HG02759 (cell line): ENCODE data around the gene WDR83.
"Not testable (repeated sequence)": the region's sequence is repeated elsewhere in the genome, so short reads cannot be mapped to it uniquely, and the experiment has no call there.

ENCODE experiments used
- ATAC-seq: cut with Tn5 transposase; IDR thresholded peaks from one replicate; pipeline ENCODE4 v1.9.1; 2021; ENCODE audit warnings: mild to moderate bottlenecking, moderate library complexity; ENCODE audit not compliant: unreplicated experiment

WDR83 gene, protein sequence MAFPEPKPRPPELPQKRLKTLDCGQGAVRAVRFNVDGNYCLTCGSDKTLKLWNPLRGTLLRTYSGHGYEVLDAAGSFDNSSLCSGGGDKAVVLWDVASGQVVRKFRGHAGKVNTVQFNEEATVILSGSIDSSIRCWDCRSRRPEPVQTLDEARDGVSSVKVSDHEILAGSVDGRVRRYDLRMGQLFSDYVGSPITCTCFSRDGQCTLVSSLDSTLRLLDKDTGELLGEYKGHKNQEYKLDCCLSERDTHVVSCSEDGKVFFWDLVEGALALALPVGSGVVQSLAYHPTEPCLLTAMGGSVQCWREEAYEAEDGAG

DNA sequence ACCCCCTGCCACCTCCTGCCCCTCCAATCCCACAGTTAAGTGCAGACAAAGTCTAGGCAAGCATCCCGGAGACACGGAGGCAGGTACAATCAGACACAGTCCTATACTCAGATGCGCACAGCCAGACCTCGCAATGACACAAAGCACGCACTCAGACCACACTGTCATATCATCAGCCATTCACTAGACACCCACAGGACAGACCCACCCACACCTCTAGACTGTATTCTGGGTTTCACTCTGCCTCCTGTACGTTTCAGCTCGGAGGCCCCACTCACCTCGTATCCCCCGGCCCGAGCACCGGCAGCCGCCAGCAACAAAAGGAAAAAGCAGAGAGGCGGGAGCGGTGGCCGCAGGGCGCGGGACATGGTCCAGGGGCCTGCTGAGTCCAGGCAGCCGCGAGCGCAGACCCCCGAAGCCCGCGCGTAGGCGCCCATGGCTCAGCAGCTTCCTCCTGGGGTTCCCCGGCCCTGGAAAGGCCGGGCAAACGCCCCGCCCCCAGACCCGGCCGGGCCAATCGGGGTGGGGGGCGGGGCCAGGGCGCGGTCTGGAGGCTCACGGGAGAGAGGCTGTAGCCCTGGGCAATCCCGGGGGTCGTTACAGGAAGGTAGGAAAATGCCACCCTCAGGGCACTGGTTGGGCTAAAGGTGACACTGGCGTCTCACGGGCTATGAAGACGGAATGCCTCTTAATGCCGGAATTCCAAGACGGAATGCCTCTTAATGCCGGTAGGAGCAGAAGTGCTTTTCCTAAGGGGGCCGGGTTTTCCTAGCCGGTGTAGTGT is at the start of gene WDR83, which contains the start of gene MAN2B1:
TSS of gene WDR83 (plus strand) at position 543 of the 784 bp plus-strand sequence. CDS start 2,984 bp downstream, outside the sequence.
TSS of gene MAN2B1 (minus strand) at position 478 of the 784 bp plus-strand sequence. CDS start at position 437, 41 bp downstream.
- ATAC-seq = peak; percentile 61

DNA sequence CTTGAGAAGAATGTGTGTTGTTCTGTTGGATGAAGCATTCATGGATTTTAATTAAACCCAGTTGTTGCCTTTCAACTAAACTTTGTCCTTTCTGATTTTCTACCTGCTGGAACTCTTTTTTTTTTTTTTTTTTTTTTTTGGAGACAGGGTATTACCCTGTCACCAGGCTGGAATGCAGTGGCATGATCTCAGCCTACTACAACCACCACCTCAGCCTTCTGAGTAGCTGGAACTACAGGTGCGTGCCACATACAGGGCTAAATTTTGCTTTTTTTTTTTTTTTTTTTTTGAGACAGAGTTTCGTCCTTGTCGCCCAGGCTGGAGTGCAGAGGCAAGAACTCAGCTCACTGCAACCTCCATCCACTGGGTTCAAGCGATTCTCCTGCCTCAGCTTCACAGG is 49.0 kb upstream of the WDR83 start:
- ATAC-seq = no peak

DNA sequence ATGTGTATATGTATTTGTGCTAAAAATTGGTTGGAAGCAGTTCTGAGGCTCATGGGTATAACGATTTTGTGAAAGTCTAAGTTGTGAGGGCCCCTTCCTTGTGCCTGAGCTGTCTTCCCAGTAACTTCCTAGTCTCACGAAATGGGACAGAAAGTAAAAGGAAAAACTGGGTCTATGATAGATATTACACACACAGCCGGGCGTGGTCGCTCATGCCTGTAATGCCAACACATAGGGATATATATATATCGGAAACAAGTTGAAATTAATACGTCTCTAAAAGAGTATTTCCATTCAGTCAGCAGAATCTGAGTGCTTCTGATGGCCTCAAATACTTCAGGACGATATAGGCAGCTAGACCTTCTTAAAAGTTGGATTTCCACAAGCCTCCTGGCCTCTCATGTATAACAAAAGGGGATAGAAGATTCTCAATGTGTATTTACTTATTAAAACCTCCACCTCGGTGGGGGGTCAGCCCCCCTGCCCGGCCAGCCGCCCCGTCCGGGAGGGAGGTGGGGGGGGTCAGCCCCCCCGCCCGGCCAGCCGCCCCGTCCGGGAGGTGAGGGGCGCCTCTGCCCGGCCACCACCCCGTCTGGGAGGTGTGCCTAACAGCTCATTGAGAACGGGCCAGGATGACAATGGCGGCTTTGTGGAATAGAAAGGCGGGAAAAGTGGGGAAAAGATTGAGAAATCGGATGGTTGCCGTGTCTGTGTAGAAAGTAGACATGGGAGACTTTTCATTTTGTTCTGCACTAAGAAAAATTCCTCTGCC is 45.2 kb upstream of the WDR83 start:
- not testable (repeated sequence) for ATAC-seq

DNA sequence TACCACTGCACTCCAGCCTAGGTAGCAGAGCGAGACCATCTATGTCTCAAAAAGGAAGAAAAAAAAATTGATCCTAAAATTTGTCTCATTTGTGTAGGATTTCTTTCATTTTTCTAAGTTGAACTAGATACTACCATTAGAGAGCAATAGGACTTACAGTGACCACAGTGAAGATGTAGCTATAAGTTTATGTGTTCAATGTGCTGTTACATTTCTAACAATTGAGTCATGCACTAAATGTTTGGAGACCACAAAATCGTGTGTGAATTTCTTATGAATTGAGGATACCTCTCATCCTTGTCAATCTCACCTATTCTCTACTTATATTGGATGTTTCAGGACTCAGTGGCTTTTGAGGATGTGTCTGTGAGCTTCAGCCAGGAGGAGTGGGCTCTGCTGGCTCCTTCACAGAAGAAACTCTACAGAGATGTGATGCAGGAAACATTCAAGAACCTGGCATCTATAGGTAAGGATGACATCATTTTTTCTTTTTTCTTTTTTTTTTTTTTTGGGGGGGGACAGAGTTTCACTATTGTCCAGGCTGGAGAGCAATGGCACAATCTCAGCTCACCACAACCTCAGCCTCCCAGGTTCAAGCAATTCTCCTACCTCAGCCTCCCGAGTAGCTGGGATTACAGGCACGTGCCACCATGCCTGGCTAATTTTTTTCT is 43.1 kb upstream of the WDR83 start:
- ATAC-seq = no peak

DNA sequence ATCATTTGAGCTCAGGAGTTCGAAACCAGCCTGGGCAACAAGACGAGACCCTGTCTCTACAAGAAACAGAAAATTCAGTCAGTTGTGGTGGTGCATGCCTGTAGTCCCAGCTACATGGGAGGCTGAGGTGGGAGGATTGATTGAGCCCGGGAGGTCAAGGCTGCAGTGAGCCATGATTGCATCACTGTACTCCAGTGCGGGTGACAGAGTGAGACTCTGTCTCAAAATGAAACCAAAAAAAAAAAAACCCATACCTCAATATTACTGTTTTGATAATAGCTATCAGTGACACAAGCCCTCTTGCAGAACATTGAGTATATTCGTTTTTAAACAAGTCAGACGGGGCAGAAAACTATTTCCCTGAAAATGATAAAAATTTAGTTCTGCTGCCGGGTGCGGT is 39.6 kb upstream of the WDR83 start:
- ATAC-seq = no peak

DNA sequence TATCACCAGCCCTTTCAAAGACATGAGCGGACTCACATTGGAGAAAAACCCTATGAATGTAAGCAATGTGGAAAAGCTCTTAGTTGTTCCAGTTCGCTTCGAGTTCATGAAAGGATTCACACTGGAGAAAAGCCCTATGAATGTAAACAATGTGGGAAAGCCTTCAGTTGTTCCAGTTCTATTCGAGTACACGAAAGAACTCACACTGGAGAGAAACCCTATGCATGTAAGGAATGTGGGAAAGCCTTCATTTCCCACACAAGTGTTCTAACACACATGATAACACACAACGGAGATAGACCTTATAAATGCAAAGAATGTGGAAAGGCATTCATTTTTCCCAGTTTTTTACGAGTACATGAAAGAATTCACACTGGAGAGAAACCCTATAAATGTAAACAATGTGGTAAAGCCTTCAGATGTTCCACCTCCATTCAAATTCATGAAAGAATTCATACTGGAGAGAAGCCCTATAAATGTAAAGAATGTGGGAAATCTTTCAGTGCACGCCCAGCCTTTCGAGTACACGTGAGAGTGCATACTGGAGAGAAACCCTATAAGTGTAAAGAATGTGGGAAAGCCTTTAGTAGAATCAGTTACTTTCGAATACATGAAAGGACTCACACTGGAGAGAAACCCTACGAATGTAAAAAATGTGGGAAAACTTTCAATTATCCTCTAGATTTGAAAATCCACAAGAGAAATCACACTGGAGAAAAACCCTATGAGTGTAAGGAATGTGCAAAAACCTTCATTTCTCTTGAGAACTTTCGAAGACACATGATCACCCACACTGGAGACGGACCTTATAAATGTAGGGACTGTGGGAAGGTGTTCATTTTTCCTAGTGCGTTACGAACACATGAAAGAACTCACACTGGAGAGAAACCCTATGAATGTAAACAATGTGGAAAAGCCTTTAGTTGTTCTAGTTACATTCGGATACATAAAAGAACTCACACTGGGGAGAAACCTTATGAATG is 38.3 kb upstream of the WDR83 start:
- ATAC-seq = no peak

DNA sequence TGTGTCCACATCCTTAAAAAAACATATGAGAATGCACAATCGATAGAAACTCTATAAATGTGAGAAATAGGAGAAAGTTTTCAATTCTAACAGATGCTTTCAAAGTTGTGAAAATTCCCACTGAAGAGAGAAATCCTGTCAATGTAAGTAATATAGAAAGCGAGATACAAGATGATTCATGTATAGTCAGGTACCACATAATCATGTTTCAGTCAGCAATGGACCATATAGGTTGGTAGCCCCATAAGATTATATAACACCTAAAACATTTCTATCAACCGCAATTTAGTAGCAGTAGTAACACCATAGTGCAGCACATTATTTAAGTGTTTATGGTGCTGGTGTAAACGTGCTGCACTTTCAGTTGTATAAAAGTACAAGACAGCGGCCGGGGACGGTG is 37.4 kb upstream of the WDR83 start:
- ATAC-seq = no peak

DNA sequence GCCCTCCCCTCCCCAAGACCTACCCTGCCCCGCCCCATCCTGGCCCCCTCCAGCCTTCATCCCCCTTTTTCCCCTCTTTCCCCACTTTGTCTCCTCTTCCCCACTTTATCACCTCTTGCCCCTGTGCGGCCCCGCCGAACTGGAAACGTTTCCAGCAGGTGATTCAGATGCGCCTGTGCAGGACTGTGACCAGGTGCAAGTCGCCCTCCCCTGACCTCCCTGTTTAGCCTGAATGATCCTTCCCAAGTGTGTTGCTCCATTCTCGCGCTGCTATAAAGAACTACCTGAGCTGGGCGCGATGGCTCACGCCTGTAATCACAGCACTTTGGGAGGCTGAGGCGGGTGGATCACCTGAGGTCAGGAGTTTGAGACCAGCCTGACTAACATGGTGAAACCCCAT is 30.0 kb upstream of the WDR83 start:
- no peak for ATAC-seq

DNA sequence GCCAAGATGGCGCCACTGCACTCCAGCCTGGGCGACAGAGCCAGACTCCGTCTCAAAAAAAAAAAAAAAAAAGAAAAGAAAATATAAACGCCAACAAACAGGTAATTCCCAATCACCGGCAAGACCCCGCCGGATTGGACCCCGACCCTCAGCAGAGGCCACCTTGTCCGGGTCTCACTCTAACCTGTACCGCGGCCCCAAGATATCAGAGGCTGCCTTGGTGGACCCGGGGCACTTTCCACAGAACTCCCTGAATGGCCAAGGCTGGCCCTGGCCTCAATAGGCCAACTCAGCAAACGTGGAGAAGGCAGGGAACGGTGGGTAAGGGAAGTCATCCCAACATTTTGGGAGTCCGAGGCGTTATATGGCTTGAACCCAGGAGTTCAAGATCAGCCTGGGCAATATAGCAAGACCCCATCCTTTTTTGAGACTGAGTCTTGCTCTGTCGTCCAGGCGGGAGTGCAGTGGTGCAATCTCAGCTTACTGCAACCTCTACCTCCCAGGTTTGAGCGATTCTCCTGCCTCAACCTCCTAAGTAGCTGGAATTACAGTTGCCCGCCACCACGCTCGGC is 27.9 kb upstream of the WDR83 start:
- ATAC-seq = no peak

DNA sequence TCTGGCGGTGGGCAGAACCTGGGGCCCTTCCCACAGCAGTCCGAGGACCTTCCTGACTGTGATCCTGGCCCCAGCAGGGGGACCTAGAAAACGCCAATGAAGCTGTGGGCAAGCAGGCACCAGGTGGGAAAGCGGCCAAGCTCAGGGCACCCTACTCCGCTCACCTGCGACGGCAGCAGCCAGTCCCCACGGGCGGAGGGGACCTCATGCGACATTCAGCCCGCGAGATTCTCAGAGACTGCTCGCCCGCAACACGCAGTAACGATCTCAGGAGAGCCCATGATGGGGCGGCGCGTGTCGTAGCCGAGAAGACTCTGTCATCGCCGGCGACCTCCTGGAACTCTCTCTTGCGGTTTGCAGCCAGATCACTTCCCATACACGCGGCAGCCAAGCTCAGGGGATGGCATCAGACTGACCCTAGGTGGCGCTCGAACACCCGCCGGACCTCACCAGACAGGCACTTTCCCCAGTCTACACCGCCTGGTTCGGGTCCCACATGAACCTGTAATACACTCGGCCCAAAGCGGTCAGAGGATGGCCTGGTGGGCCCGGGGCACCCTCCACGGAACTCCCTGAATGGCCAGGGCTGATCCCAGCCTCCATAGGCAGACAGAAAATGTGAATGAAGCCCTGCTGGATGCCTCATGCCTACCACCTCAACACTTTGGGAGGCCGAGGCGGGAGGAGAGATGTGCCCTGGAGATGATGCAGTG is 26.6 kb upstream of the WDR83 start:
- ATAC-seq = no peak

DNA sequence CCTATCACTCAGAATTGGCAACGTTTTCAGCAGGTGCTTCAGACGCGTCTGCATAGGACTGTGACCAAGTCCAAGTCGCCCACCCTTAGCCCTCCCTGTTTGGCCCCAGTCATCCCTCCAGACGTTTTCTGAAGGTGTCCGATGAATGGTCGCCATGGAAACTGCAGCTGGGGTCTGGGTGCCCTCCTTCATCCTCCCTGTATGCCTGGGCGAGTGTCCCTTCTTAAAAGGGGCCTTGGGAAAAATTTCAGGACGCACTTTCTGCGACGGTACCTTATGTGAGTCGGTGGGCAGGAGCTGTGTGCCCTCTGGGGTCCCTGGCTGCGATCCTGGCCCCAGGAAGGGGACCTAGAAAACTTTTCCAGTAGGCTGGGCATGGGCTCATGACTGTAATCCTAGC is 25.2 kb upstream of the WDR83 start:
- no peak for ATAC-seq

DNA sequence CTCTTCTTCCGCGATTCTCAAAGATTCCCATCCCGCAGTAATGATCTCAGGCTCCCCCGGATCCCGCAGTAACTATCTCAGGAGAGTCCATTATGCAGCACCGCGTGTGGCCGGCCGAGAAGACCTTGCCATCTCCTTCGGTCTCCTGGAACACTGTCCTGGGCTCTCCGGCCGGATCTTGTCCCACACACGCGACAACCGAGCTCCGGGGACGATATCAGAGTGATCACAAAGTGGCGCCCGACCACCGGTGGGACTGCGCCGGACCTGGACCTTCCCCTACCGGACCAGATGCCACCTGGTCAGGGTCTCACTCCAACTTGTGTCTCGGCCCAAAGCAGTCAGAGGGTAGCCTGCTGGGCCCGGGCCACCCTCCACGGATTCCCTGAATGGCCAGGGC is 24.1 kb upstream of the WDR83 start:
- no peak for ATAC-seq

DNA sequence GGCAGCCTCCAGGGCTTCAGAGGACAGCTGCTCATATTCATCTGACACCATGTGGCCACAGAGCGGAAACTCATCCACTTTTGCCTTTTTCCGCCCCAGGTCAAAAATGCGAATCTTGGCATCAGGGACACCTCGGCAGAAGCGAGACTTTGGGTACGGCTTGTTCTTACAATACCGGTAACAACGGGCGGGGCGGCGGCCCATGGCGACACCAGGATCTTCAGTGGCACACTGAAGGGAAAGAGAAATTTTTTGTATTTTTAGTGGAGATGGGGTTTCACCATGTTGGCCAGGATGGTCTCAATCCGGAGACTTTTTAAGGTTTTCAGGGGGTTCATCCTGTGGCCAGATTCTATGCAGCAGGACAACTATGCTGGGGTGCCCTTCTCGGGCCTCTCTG is 22.9 kb upstream of the WDR83 start:
- ATAC-seq = not testable (repeated sequence)

DNA sequence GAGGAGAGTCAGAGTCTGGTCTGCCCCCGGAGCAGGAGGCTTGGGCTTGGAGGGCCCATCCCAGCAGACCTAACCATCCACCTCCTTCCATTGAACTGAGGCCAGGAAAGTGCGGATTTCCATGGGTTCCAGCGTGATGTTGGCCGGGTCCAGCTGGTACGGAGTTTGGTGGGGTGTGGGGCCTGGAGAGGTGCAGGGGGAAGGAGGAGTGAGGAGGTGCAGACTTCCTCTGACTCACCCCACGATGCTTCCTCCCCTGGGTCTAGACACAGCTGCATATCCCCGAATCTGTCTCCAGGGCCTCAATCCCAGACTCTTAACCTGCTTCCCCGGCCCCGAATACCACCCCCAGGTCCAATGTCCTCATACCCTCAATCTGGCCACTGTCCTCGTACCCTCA is 20.1 kb upstream of the WDR83 start:
- no peak for ATAC-seq

DNA sequence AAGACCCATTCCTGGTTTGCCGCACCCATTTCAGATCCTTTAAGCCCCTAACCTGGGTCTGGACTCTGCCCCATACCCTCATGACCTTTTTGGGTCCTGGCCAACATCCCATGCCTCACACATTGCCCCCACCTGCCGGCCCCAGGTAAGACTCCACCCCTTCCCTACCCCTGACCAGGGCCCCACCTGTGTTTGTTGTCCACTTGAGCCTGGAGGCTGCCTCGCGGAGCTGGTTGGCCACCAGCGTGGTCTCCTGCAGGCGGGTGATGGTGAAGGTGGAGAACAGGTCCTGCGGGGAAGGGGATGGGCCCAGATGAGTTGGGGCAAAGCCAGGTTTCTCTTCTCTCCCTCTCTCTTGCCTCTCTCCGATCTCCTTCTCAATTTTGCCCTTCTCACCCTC is 19.6 kb upstream of the WDR83 start:
- no peak for ATAC-seq

DNA sequence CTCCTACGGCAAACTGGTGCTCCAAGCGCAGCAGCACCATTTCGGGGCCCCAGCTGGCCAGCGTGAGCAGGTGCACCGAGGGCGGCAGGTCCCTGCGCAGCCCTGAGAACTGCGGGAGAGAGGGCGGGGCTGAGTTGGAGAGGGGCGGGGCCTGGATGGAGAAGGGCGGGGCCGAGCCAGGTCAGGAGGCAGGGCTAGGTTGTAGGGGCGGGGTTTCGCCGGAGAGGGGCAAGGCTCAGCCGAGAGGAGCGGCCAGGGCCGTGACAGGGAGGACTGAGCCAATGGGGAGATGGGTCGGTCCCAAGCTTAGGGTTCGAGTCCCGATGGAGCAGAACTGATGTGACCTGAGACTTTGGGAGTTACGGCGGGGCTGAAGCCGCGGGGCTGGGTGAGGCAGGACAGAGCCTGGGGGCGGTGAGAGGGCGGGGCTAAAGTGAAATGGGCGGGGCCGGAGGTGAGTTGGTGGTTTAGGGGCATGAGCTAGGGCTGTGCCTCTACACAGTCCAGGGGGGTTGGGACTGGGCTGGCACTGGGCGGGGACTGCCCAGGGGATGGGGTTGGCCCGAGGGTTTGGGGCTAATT is 19.0 kb upstream of the WDR83 start:
- ATAC-seq = no peak

DNA sequence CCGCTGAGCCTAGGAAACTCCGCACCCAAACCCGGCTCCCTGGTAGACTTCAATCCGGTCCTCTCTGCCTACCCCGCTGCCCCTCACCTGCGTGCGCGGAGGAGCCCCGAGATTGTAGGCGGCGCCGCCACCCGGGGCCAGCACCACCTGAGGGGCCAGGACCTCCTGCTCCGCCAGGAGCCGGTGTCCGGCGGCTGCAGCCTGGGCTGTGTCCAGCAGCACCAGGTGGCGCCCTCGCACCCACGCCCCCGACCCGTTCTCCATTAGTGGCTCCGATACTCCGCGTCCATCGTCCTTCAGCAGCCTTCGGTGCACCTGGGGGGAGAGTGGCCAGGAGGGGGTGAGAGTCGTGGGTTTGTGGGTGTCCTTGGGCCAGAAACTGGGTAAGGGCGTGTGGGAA is 18.5 kb upstream of the WDR83 start:
- ATAC-seq = no peak

DNA sequence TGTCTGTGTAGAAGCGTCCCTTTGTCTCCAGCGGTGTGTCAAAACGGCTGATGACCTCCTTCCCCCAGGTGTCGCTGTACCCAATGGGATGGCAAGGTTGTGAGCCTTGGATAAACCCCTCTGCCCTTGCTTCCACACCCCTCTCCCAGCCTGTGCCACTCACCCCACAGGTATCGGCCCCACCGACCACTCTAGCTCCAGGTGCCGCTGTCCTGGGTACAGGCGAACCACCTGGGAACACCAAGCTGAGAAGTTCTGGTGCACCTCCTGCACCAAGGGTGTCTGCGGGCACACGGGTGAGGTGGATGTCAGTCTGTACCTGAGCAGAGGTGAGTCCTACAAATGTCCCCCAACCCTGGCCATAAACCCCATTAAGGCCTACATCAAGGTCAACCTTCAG is 16.7 kb upstream of the WDR83 start:
- ATAC-seq = no peak
